GM11168 (cell line): ENCODE measurements around the gene WSB2.
"Not testable (repeated sequence)": the region's sequence is repeated elsewhere in the genome, so short reads cannot be mapped to it uniquely, and the experiment has no call there.

Source experiments
- in situ Hi-C: fragments of 300-500 bp; cut with MboI; formaldehyde crosslinking; loops from one replicate; pipeline ENCODE4 v1.12.0; 2022; ENCODE audit warnings: low sequenced_read_pairs; ENCODE audit not compliant: unreplicated experiment

Gene WSB2

DNA sequence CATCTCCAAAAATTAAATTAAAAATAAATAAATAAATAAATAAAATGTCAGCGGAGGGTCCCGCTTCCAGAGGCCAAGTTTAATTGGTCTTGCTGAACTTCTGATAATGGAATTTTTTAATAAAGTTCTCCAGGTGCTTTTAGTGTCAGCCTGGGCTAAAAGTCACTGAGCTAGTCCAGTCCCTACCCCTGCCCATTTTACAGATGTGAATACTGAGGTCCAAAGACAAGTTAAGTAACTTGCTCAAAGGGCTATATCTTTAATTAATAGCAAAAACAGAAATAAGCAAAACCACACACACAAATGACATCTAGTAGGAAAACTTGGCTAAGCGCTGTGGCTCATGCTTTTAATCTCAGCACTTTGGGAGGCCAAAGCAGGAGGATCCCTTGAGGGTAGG is 50.1 kb downstream of the WSB2 start:
- in situ Hi-C loops: no loop called here

DNA sequence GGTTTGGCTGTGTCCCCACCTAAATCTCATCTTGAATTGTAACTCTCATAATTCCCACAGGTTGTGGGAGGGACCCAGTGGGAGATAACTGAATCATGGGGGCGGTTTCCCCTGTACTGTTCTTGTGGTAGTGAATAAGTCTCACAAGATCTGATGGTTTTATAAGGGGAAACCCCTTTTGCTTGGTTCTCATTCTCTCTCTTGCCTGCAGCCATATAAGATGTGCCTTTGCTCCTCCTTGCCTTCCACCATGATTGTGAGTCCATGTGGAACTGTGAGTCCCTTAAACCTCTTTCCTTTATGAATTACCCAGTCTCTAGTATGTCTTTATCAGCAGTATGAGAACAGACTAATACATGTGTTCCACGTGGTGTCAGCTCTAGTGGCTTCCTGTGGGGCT is 61.2 kb downstream of the WSB2 start:
- in situ Hi-C loops: not testable (repeated sequence)

DNA sequence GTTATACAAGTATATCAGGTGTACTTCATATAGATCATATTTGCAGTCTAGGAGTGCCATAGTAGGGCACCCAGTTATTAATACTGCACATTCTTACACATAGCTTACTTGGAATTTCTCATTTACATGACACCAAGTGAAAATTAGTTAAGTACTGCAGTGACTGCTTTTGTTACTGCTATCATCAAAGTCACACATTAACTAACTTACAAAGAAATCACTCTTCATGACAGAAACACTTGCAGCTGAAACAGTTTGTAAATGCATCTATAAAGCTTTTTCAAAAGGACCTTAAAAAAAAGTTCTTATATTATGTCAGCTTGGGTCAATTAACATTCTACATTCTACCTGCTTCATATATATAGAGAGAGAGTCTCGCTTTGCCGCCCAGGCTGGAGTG is 62.3 kb downstream of the WSB2 start:
- in situ Hi-C loops: no loop called here

DNA sequence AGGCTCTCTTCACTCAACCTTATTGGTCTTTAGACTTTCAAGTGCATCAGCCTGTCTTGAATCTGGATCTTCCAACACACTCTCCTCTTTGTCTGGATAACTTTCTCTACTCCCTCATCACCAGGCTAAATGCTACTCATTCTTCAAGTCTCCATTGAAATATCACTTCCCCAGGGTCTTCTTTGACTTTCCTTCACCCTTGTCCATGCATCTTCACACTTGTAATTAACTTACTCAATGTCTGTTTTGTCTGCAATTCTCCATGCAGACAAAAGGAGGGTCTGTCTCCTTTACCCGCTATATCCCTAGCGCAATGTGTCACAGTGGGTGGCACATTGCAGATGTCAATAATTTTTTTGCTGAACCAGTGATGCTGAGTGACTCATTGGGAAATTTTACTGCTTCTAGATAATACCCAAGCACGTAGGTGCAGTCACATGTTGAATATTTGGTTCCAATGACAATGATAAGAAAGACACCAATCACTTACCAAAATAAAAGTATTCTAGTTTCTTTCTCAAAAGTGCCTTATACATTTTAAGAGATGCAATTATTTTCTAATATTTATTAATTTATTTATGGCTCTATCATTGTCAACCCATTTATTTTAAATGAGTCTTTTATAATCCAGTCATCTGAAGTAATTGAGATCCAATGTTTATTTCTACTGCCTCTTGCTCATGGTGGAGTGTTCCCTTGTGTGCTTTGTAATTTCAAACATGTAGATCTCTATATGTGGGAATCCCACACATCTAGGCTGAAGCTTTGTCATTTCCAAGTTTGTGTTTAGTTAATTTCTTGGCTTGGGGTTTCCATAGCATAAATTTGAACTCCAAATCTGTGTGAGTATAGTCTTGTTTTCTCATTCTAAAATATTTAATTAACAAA is 66.2 kb downstream of the WSB2 start:
- in situ Hi-C loops: no loop called here

DNA sequence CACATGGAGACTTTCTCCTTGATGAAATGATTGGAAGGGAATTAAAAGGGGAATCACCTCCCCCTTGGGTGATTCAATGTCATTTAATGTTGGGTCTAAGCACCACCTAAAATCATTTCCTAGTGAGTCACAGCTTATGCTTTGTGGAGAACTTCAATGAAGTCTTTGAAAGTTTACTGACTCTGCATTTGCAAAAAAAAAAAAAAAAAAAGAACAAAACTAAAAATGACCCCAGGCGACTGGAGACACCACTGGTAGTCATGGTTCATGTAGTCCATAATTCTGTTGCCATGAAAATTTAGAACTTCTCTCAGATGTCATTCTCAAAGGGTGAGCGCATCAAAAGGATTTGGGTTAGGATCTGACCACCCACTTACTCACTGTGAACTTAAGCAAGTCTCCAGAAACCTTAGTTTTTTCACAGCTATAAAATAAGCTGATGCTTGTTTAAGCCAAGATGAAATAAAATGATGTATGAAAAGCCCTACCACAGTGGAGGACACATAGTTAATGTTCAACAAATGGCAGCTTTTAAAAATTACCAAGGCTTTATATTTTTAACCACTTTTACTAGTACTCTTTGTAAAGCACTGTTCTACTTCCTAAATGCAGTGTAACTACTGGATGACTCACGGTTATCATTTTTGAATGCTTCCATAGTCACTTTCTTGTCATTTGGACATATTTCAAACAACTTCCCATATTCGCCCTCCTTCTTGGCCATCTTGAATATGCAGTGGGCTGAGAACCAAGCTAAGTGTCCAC is 74.1 kb downstream of the WSB2 start:
- in situ Hi-C loops: no loop called here

DNA sequence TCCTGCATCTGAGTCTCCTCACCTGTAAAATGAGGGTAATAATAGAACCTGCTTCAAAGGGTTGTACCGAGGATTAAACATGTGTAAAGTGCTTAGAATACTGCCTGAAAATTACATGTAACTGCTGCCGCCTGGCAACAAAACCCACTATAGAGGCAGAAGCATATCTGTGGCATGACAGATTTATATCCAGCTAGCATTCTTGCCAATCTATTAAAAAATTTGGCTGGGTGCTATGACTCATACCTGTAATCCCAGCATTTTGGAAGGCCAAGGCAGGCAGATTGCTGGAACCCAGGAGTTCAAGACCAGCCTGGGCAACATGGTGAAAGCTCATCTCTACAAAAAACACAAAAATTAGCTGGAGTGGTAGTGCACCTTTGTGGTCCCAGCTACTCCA is 75.8 kb downstream of the WSB2 start:
- in situ Hi-C loops: no loop called here
